Heart left ventricle (tissue), 16 donors: Measurements from ENCODE around the gene KLF2. TPM values are rescaled to one million over a fixed set of nuclear protein-coding genes. Genes with fewer than 3 reads are reported as not detected.

Experiments used
- ATAC-seq, 4 donors: fragments of 200-7000 bp; cut with Tn5 transposase; one replicate each; pipeline ENCODE4 v1.9.1; 2020 to 2022; ENCODE audit warnings: moderate library complexity in 4 of 4, mild to moderate bottlenecking in 3 of 4, moderate number of reproducible peaks in 1 of 4
- DNase-seq, 5 donors: peaks; one replicate each; pipeline ENCODE4 v3.0.0-alpha.2; 2020
- H3K27ac ChIP-seq, 12 donors: fragments of 200-600 bp; sonication (generic) in 4 of 12; one replicate each; pipeline versions ENCODE4 v1.5.0 to v1.8.0; 2016 to 2022; ENCODE audit warnings: mild to moderate bottlenecking in 2 of 12
- H3K27me3 ChIP-seq, 9 donors: fragments of 200-600 bp; sonication (generic) in 2 of 9; one replicate each; pipeline versions ENCODE4 v1.5.1 to v1.8.0; 2016 to 2022; ENCODE audit warnings: mild to moderate bottlenecking in 3 of 9
- H3K36me3 ChIP-seq, 9 donors: fragments of 200-600 bp; sonication (generic) in 2 of 9; one replicate each; pipeline versions ENCODE4 v1.5.0 to v1.8.0; 2018 to 2022; ENCODE audit warnings: mild to moderate bottlenecking in 2 of 9
- H3K4me1 ChIP-seq, 12 donors: fragments of 200-600 bp; sonication (generic) in 4 of 12; one replicate each; pipeline versions ENCODE4 v1.5.0 to v1.8.0; 2016 to 2022; ENCODE audit warnings: mild to moderate bottlenecking in 3 of 12
- H3K4me3 ChIP-seq, 12 donors: fragments of 200-600 bp; sonication (generic) in 4 of 12; one replicate each; pipeline versions ENCODE4 v1.5.0 to v1.8.0; 2017 to 2022; ENCODE audit warnings: mild to moderate bottlenecking in 9 of 12, moderate library complexity in 4 of 12
- H3K9me3 ChIP-seq, 12 donors: fragments of 200-600 bp; sonication (generic) in 4 of 12; one replicate each; pipeline versions ENCODE4 v1.5.0 to v1.8.0; 2016 to 2022; ENCODE audit warnings: mild to moderate bottlenecking in 1 of 12
- CTCF ChIP-seq, 12 donors: fragments of 200-600 bp; sonication (generic) in 4 of 12; IDR thresholded peaks; one replicate each; pipeline versions ENCODE4 v1.5.0 to v1.8.0; 2018 to 2022; ENCODE audit warnings: antibody characterized with exemption in 12 of 12, mild to moderate bottlenecking in 5 of 12
- POLR2A ChIP-seq, 2 donors: fragments of 450-650 bp; IDR thresholded peaks; one replicate each; pipeline ENCODE4 v1.6.1; 2017; ENCODE audit warnings: antibody characterized with exemption in 2 of 2, mild to moderate bottlenecking in 2 of 2, moderate library complexity in 2 of 2
- WGBS, 4 donors: extraction: QIAGEN DNeasy Blood & Tissue Kit in 2 of 4; methylation state at CpG; one replicate each; pipeline versions ENCODE4 v1.1.5 to v1.1.7; 2013 to 2018; 5-methylcytosine and 5-hydroxymethylcytosine counted together
- intact Hi-C, 10 donors: fragments of 100-400 bp; cut with DNase I; formaldehyde crosslinking; loops; one replicate each; pipeline versions ENCODE4 v1.11.1 to v1.14.2; 2022
- polyA plus RNA-seq, 2 donors: library from polyadenylated mRNA; stranded (reverse); fragments of 200-250 nt; gene quantifications; one replicate each; pipeline ENCODE4 v1.2.3, GENCODE V29; 2013
- total RNA-seq, 9 donors: library from RNA; depleted of rRNA in 2 of 9; stranded (reverse); fragments of >200 nt in 2 of 9; fragmentation: NEBNext Ultra II Directional in 3 of 9; extraction: Animal tissue kit (Norgen Biotek cat#: 25700) in 3 of 9; gene quantifications; one replicate each; pipeline versions ENCODE4 v1.1.0 to v1.2.4, GENCODE V29; 2016 to 2023
- donor health status: ischemic (EF 13 %, LVEDD 7.1; RV severe dilation, severe dysfunction).
- donor health status: healthy with polysubstance abuse.
- donor health status: DM: no; HTN: yes; CAD: no.
- donor health status: DM: no; HTN: no; CAD: no.
- donor health status: ischemic (EF 25% LVEDD 6.9; RV normal size, moderate dysfunction).
- donor health status: ischemic (EF 25% LVEDD 5.7; RV mildly dilated, moderate dysfunction).
- donor health status: healthy.
- donor health status: DM: yes; HTN: yes; CAD: no.
- donor health status: ischemic (EF 35%, LVEDD 5.7; RV mildly dilated, moderate dysfunction).
- donor health status: nonischemic (EF 11% LVEDD 7.7; RV severe dilation, severe dysfunction).
- donor health status: DM: yes; HTN: yes; CAD: no.
- donor health status: PGD.
- donor health status: ischemic (EF 29% LVEDD 5.4; RV normal size, mild dysfunction).
- donor health status: nonischemic (EF 23%, LVEDD 6.1; RV moderate dilation, normal function).

The KLF2 gene
- total and polyA plus RNA-seq, 11 donors, result 14.4 to 87.2 (median 37.8) TPM

- peak overlapping the region; percentile 79 to 97 (median 87) for H3K27ac ChIP-seq
- no peaks in the 10 kb centered on the region for H3K27me3 ChIP-seq
- H3K4me3 ChIP-seq, result peak overlapping the region in 10 of 12 donors; percentile 4 to 47 (median 27)
- H3K36me3 ChIP-seq, result no peaks in the 10 kb centered on the region
- peaks cover 0 to 45% (median 23%) of the 10 kb centered on the region in 12 donors for H3K4me1 ChIP-seq
- DNase-seq (peak in 4 of 5 donors; percentile 78 to 85 (median 84)), ATAC-seq (peak; percentile 79 to 91 (median 86))
- 11 to 21% (median 13%) methylated on average over 27 of the region's 27 CpGs for WGBS, 4 donors
- intact Hi-C loops, result loop anchor here in 2 of 10 donors (2.0 to 5.0 kb wide), 2 partner anchors 23 to 36 kb away; no protein-coding TSS in a partner anchor
- TF ChIP-seq POLR2A (IDR thresholded peaks at IDR 0.05) (no peak), CTCF (IDR thresholded peaks at IDR 0.05) (no peak)
- peaks cover 0 to 4% (median 0%) of the 10 kb centered on the region in 12 donors for H3K9me3 ChIP-seq
Measured at GRCh38 chr19:16293118-16294091, 31.2 kb upstream of the KLF2 start.

- no peak overlapping the region for H3K27ac ChIP-seq
- H3K4me1 ChIP-seq, result peaks cover 0 to 39% (median 23%) of the 10 kb centered on the region in 12 donors
- H3K27me3 ChIP-seq, result no peaks in the 10 kb centered on the region
- no peak for ATAC-seq
- intact Hi-C loops, result loop anchor here in 1 of 10 donors (1.0 kb wide), 1 partner anchor 18 kb away; no protein-coding TSS in a partner anchor
- no peaks in the 10 kb centered on the region for H3K36me3 ChIP-seq
- H3K9me3 ChIP-seq, result peaks cover 0 to 3% (median 0%) of the 10 kb centered on the region in 12 donors
- DNase-seq, result no peak
- 72 to 83% (median 77%) methylated on average over 12 of the region's 12 CpGs for WGBS, 4 donors
- no peak for TF ChIP-seq CTCF (IDR thresholded peaks at IDR 0.05)
- no peak for TF ChIP-seq POLR2A (IDR thresholded peaks at IDR 0.05)
- H3K4me3 ChIP-seq, result no peak overlapping the region
Measured at GRCh38 chr19:16295057-16295456, 29.6 kb upstream of the KLF2 start.

- no peak overlapping the region for H3K27ac ChIP-seq
- H3K36me3 ChIP-seq, result no peaks in the 10 kb centered on the region
- TF ChIP-seq CTCF (IDR thresholded peaks at IDR 0.05) (no peak), POLR2A (IDR thresholded peaks at IDR 0.05) (no peak)
- intact Hi-C loops, result loop anchor here in 1 of 10 donors (2.0 kb wide), 1 partner anchor 14 kb away; no protein-coding TSS in a partner anchor
- peaks cover 0 to 26% (median 16%) of the 10 kb centered on the region in 12 donors for H3K4me1 ChIP-seq
- H3K27me3 ChIP-seq, result no peaks in the 10 kb centered on the region
- 79 to 90% (median 88%) methylated on average over 6 to 7 of the region's 7 CpGs for WGBS, 4 donors
- peaks cover 0 to 3% (median 0%) of the 10 kb centered on the region in 12 donors for H3K9me3 ChIP-seq
- H3K4me3 ChIP-seq, result no peak overlapping the region
- ATAC-seq, result no peak
- DNase-seq, result no peak
Measured at GRCh38 chr19:16296713-16297112, 27.9 kb upstream of the KLF2 start.
